Measurements from ENCODE around the gene AKAP14.

- TF ChIP-seq CTCF (IDR thresholded peaks at IDR 0.05) (no peak), POLR2A (IDR thresholded peaks at IDR 0.05) (no peak)
These were observed at the start of gene AKAP14 for GRCh38 chrX:119895843-119896326.

Measured in stomach (tissue), 4 donors.